Cardiac muscle cell (in vitro differentiated cells and primary cell): Measurements from ENCODE around the gene CPXM2. TPM values are rescaled to one million over a fixed set of nuclear protein-coding genes. Genes with fewer than 3 reads are reported as not detected.
A peak's percentile ranks its signal among the peaks of the same experiment; 100 is the strongest.

Experiments used
- DNase-seq, 2 donors: peaks; one replicate each; pipeline versions ENCODE4 v3.0.0 to v3.0.0-alpha.2; 2010 to 2017; ENCODE audit warnings: low read depth in 1 of 2, low spot score in 1 of 2
- H3K27ac ChIP-seq: fragments of 200-600 bp; sonication (generic); 2 replicates; pipeline ENCODE4 v1.5.1; 2016
- H3K27me3 ChIP-seq: fragments of 200-600 bp; sonication (generic); 2 replicates; pipeline ENCODE4 v1.6.0; 2016; ENCODE audit warnings: control low read depth
- H3K36me3 ChIP-seq: fragments of 200-600 bp; sonication (generic); 2 replicates; pipeline ENCODE4 v1.5.1; 2016; ENCODE audit warnings: control low read depth
- H3K4me1 ChIP-seq: fragments of 200-600 bp; sonication (generic); 2 replicates; pipeline ENCODE4 v1.8.1; 2017; ENCODE audit warnings: low read depth, mild to moderate bottlenecking, mixed run types
- H3K4me3 ChIP-seq: fragments of 200-600 bp; sonication (generic); 2 replicates; pipeline ENCODE4 v1.5.1; 2016; ENCODE audit warnings: mild to moderate bottlenecking
- H3K9me3 ChIP-seq: fragments of 200-600 bp; sonication (generic); 2 replicates; pipeline ENCODE4 v1.5.1; 2017; ENCODE audit warnings: low read depth, mild to moderate bottlenecking, control low read depth
- polyA plus RNA-seq: library from polyadenylated mRNA; unstranded; fragments of >200 nt; fragmentation: Nextera tagmentation; extraction: Ambion mirVana; gene quantifications from 2 replicates; pipeline ENCODE4 v1.2.1, GENCODE V29; 2016
- total RNA-seq: library from RNA; depleted of rRNA; stranded (reverse); fragments of >200 nt; gene quantifications from 2 replicates; pipeline ENCODE4 v1.2.3, GENCODE V29; 2016
- TF ChIP-seq, protein P1 (sequence below): IDR thresholded peaks from 2 replicates; pipeline ENCODE4 v1.5.1; 2012; ENCODE audit warnings: low read depth, mild to moderate bottlenecking, low read length

The CPXM2 gene
- total and polyA plus RNA-seq, 2 experiments from 2014 or later, result 0.39 to 1.3 TPM

DNA sequence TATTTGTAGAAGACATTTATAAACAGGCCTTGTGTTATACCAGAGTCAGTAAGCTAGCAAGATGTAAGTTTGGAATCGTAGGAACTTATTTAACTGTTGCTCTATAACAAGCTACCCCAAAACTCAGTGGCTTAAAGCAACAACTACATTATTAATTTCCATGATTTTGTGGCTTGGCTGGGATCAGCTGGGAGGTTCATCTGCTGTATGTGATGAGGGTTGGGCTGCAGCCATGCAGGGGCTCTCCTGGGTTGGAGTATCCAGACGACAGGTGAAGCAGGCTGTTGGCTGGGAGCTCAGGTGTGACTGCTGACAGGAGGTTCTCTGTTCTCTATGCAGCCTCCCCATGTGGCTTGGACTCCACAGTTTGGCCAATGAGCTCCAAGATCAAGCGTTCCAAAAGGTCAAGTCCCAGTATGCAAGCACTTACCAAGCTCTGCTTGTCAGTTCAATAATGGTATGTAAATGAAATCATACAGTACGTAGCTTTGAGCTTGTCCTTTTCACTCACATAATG, 173.0 kb downstream of the CPXM2 start:
- Histone ChIP-seq H3K4me1 (no peaks in the 10 kb centered on the region), H3K9me3 (no peaks in the 10 kb centered on the region), H3K36me3 (no peaks in the 10 kb centered on the region), H3K27ac (no peak overlapping the region), H3K4me3 (no peak overlapping the region), H3K27me3 (peaks cover 22% of the 10 kb centered on the region)
- TF ChIP-seq, protein P1, sequence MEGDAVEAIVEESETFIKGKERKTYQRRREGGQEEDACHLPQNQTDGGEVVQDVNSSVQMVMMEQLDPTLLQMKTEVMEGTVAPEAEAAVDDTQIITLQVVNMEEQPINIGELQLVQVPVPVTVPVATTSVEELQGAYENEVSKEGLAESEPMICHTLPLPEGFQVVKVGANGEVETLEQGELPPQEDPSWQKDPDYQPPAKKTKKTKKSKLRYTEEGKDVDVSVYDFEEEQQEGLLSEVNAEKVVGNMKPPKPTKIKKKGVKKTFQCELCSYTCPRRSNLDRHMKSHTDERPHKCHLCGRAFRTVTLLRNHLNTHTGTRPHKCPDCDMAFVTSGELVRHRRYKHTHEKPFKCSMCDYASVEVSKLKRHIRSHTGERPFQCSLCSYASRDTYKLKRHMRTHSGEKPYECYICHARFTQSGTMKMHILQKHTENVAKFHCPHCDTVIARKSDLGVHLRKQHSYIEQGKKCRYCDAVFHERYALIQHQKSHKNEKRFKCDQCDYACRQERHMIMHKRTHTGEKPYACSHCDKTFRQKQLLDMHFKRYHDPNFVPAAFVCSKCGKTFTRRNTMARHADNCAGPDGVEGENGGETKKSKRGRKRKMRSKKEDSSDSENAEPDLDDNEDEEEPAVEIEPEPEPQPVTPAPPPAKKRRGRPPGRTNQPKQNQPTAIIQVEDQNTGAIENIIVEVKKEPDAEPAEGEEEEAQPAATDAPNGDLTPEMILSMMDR, result no peak
- DNase-seq, result no peak

DNA sequence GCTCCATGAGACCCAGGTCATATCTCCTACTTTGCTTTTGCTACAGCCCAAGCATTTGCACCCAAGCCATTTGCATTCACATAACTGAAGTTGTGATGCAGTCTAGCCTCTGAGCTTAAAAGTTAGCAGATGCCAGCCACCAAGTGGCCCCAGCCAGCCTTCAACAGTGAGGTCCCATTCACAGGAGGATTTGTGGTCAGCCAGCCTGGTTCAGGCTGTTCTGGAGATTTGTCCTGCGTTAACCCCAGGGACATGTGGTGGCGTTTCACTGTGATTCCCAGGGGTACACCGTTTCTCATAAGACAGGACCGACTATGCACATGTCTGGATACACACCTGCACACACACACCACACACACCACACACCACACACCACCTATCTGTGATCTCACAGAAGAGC, 174.3 kb downstream of the CPXM2 start:
- no peaks in the 10 kb centered on the region for H3K4me1 ChIP-seq
- TF ChIP-seq, protein P1, result no peak
- H3K27me3 ChIP-seq, result peaks cover 13% of the 10 kb centered on the region
- H3K27ac ChIP-seq, result no peak overlapping the region
- no peak overlapping the region for H3K4me3 ChIP-seq
- DNase-seq, result no peak
- no peaks in the 10 kb centered on the region for H3K36me3 ChIP-seq
- no peaks in the 10 kb centered on the region for H3K9me3 ChIP-seq

DNA sequence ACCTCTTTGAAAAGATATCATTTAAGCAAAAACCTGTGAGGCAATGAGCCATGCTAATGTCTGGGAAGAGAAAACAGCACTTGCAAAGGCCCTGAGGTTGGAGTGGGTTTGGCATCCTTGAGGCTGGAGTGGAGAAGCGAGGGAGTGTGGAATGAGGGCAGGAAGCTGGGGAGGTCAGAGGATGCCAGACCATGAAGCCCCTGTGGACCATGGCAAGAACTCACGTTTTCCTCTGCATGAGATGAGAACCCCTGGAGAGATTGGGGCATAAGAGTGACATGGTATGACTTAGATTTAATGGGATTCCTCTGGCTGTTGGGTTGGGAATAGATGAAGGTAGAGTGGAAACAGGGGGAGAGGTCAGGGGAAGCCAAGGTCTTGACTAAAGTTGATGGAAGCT, 176.1 kb downstream of the CPXM2 start:
- no peak overlapping the region for H3K4me3 ChIP-seq
- peaks cover 16% of the 10 kb centered on the region for H3K27me3 ChIP-seq
- no peaks in the 10 kb centered on the region for H3K9me3 ChIP-seq
- no peaks in the 10 kb centered on the region for H3K4me1 ChIP-seq
- H3K36me3 ChIP-seq, result no peaks in the 10 kb centered on the region
- TF ChIP-seq, protein P1, result no peak
- no peak for DNase-seq
- H3K27ac ChIP-seq, result no peak overlapping the region

DNA sequence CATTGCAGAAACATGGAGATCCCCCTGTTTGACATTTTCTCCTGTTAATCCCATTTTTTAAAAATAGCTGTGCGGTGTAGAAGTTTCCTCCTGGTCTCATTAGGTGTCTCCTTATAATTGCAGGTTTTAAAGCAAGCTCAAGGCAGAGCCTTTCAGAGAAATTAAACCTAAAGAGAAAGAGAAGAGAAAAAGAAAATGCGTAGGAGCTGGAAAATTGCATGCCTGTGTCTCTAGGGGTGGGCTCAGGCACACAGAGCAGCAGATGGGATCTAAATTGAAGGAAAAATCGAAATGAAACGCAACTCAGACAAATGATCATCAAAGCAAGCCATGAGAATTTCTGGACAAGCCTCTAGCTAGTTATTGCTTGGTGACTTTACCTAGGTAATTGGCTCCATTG, 185.4 kb downstream of the CPXM2 start:
- TF ChIP-seq, protein P1, result no peak
- peaks cover 49% of the 10 kb centered on the region for H3K27me3 ChIP-seq
- no peak for DNase-seq
- no peak overlapping the region for H3K4me3 ChIP-seq
- no peaks in the 10 kb centered on the region for H3K36me3 ChIP-seq
- H3K4me1 ChIP-seq, result peaks cover 5% of the 10 kb centered on the region
- no peaks in the 10 kb centered on the region for H3K9me3 ChIP-seq
- H3K27ac ChIP-seq, result no peak overlapping the region

DNA sequence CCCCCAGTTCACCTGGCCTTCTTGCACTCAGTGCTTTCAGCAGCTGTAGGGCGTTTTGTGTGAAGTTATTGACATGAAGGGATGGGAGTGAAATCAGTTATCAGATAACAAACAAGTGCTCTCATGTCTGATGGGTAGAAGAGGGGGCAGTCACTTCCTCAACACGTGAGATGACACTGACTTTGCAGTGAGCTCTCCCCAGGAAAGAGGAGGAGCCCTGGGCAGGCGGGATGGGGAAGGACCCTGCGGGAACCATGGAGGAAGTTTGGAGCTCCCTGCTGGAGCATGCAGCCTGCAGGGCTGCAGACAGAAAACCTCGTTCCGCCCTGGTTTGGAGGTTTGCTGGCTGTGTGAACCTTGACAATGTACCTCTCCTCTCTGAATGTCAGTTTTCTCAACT, 186.8 kb downstream of the CPXM2 start:
- Histone ChIP-seq H3K4me1 (peaks cover 5% of the 10 kb centered on the region), H3K27ac (no peak overlapping the region), H3K9me3 (no peaks in the 10 kb centered on the region), H3K27me3 (peaks cover 50% of the 10 kb centered on the region), H3K4me3 (no peak overlapping the region), H3K36me3 (no peaks in the 10 kb centered on the region)
- DNase-seq, result peak in 1 of 2 donors; percentile 4
- TF ChIP-seq, protein P1, result no peak

DNA sequence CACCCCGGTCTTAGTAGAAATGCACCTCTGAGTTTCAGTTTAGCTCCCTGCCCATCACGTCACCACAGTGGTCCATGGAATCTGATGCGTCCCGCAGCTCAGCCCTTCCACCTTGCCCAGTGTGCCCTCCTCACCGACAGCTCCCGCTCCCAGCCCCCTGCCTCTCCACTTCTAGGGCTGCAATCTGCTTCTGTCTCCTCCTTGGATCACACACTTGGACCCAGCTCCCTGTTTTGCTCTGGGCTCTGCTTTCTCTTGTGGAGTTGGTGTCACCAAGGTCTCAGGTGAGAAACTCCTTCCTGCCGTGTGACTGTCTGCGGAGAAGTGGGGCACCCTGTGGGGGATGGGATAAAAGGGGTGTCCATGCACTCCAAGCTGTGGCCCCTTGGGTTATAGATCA, 187.5 kb downstream of the CPXM2 start:
- Histone ChIP-seq H3K4me1 (peaks cover 5% of the 10 kb centered on the region), H3K4me3 (no peak overlapping the region), H3K27ac (no peak overlapping the region), H3K36me3 (no peaks in the 10 kb centered on the region), H3K27me3 (peaks cover 50% of the 10 kb centered on the region), H3K9me3 (no peaks in the 10 kb centered on the region)
- TF ChIP-seq, protein P1, result no peak
- DNase-seq, result no peak
